HEK293T (cell line): Measurements from ENCODE around the gene SMIM1.

Source experiments
- ARNT ChIP-seq: fragments of 450-650 bp; IDR thresholded peaks from 2 replicates; pipeline ENCODE4 v1.6.1; 2017; ENCODE audit warnings: mild to moderate bottlenecking
- BHLHE40 ChIP-seq: fragments of 450-650 bp; IDR thresholded peaks from 2 replicates; pipeline ENCODE4 v1.6.1; 2016; ENCODE audit warnings: mild to moderate bottlenecking, moderate library complexity, borderline replicate concordance
- ELF4 ChIP-seq: fragments of 450-650 bp; IDR thresholded peaks from 2 replicates; pipeline ENCODE4 v1.6.1; 2017; ENCODE audit warnings: antibody characterized with exemption
- FOXA1 ChIP-seq: fragments of 450-650 bp; IDR thresholded peaks from 2 replicates; pipeline ENCODE4 v1.6.1; 2016; ENCODE audit warnings: mild to moderate bottlenecking
- FOXK2 ChIP-seq: fragments of 450-650 bp; IDR thresholded peaks from 2 replicates; pipeline ENCODE4 v1.6.1; 2016; ENCODE audit warnings: mild to moderate bottlenecking
- FOXM1 ChIP-seq: fragments of 450-650 bp; IDR thresholded peaks from 2 replicates; pipeline ENCODE4 v1.6.1; 2017; ENCODE audit warnings: mild to moderate bottlenecking, borderline replicate concordance
- HDGF ChIP-seq: fragments of 450-650 bp; IDR thresholded peaks from 2 replicates; pipeline ENCODE4 v1.6.1; 2017; ENCODE audit warnings: antibody characterized with exemption, borderline replicate concordance
- LEF1 ChIP-seq: fragments of 450-650 bp; IDR thresholded peaks from 2 replicates; pipeline ENCODE4 v1.6.1; 2017; ENCODE audit warnings: mild to moderate bottlenecking, borderline replicate concordance
- NFRKB ChIP-seq: fragments of 450-650 bp; IDR thresholded peaks from 2 replicates; pipeline ENCODE4 v1.6.1; 2016; ENCODE audit warnings: mild to moderate bottlenecking, moderate library complexity
- PKNOX1 ChIP-seq: fragments of 450-650 bp; IDR thresholded peaks from 2 replicates; pipeline ENCODE4 v1.6.1; 2016
- TARDBP ChIP-seq: fragments of 450-650 bp; IDR thresholded peaks from 2 replicates; pipeline ENCODE4 v1.6.1; 2016
- ZNF384 ChIP-seq: fragments of 450-650 bp; IDR thresholded peaks from 2 replicates; pipeline ENCODE4 v1.6.1; 2016

- TF ChIP-seq FOXK2 (no peak), TARDBP (no peak), BHLHE40 (no peak), HDGF (no peak), ARNT (no peak), FOXM1 (no peak), ZNF384 (no peak), LEF1 (no peak), FOXA1 (no peak), PKNOX1 (no peak), NFRKB (no peak), ELF4 (no peak)
Measured at GRCh38 chr1:3770047-3770765, 2.3 kb upstream of the SMIM1 start.
